ENCODE data around the gene ZDHHC14.
A peak's percentile ranks its signal among the peaks of the same experiment; 100 is the strongest.
"Not testable (repeated sequence)": the region's sequence is repeated elsewhere in the genome, so short reads cannot be mapped to it uniquely, and the experiment has no call there.

ZDHHC14 gene

GRCh38 chr6:157679605-157680580 is 298.9 kb downstream of the ZDHHC14 start:
- DNase-seq = peak; percentile 93

GRCh38 chr6:157681041-157681650 is 300.2 kb downstream of the ZDHHC14 start:
- DNase-seq = no peak

- no peak for DNase-seq
These were observed 302.0 kb downstream of the ZDHHC14 start for GRCh38 chr6:157682856-157683481.

- peak; percentile 15 for DNase-seq
These were observed 302.7 kb downstream of the ZDHHC14 start for GRCh38 chr6:157683707-157684106.

GRCh38 chr6:157684620-157685299 is 303.8 kb downstream of the ZDHHC14 start:
- no peak for DNase-seq

GRCh38 chr6:157685596-157686280 is 304.7 kb downstream of the ZDHHC14 start:
- DNase-seq = peak; percentile 93

- DNase-seq = no peak
These were observed 307.4 kb downstream of the ZDHHC14 start for GRCh38 chr6:157688275-157688959.

- DNase-seq = peak; percentile 61
These were observed 308.1 kb downstream of the ZDHHC14 start for GRCh38 chr6:157688960-157689599.

- no peak for DNase-seq
These were observed 308.9 kb downstream of the ZDHHC14 start for GRCh38 chr6:157689875-157690274.

- DNase-seq = no peak
These were observed 309.6 kb downstream of the ZDHHC14 start for GRCh38 chr6:157690441-157691210.

GRCh38 chr6:157691621-157692020 is 310.6 kb downstream of the ZDHHC14 start:
- DNase-seq = not testable (repeated sequence)

- DNase-seq = no peak
These were observed 312.9 kb downstream of the ZDHHC14 start for GRCh38 chr6:157693867-157694266.

GRCh38 chr6:157695301-157696040 is 314.5 kb downstream of the ZDHHC14 start:
- no peak for DNase-seq

- no peak for DNase-seq
These were observed 319.0 kb downstream of the ZDHHC14 start for GRCh38 chr6:157699777-157700636.

- DNase-seq = not testable (repeated sequence)
These were observed 325.4 kb downstream of the ZDHHC14 start for GRCh38 chr6:157706351-157706750.

GRCh38 chr6:157706883-157707282 is 325.9 kb downstream of the ZDHHC14 start:
- DNase-seq = no peak

GRCh38 chr6:157707576-157707975 is 326.6 kb downstream of the ZDHHC14 start:
- no peak for DNase-seq

GRCh38 chr6:157708239-157708638 is 327.2 kb downstream of the ZDHHC14 start:
- DNase-seq = no peak

- no peak for DNase-seq
These were observed 327.9 kb downstream of the ZDHHC14 start for GRCh38 chr6:157708933-157709332.
